AG04450 (cell line): ENCODE results near the gene ATP8B2. TPM values are rescaled to one million over a fixed set of nuclear protein-coding genes. Genes with fewer than 3 reads are reported as not detected.

Experiments used
- CTCF ChIA-PET: fragments of 300-600, 350-600 bp; formaldehyde crosslinking; extraction: SDS; loops from one replicate; lab custom pipeline; 2022; ENCODE audit warnings: antibody characterized with exemption, inconsistent platforms; lab: Charles Lee
- POLR2A ChIA-PET: fragments of 350-600 bp; formaldehyde crosslinking; extraction: SDS; loops from one replicate; lab custom pipeline; 2021; ENCODE audit warnings: antibody characterized with exemption, inconsistent platforms; lab: Yijun Ruan, JAX
- DNase-seq: peaks from one replicate; pipeline ENCODE4 v3.0.0-alpha.2; 2011; ENCODE audit warnings: low read depth, low spot score
- H3K27ac ChIP-seq: one replicate; pipeline ENCODE4 v1.5.1; 2012; ENCODE audit warnings: low read depth, low read length, control low read depth
- H3K27me3 ChIP-seq: one replicate; pipeline ENCODE4 v1.6.0; 2012; ENCODE audit warnings: low read length; ENCODE audit not compliant: control insufficient read depth, insufficient read depth
- H3K4me3 ChIP-seq: 2 replicates; pipeline ENCODE4 v1.5.1; 2011; ENCODE audit warnings: mild to moderate bottlenecking, low read depth, low read length, control low read depth
- H3K9me3 ChIP-seq: 2 replicates; pipeline ENCODE4 v1.5.1; 2012; ENCODE audit warnings: low read length; ENCODE audit not compliant: control insufficient read depth, insufficient read depth
- polyA plus RNA-seq: library from polyadenylated mRNA; depleted of rRNA; stranded (reverse); fragments of >200 nt; gene quantifications from 2 replicates; pipeline ENCODE4 v1.2.3, GENCODE V29; 2011; rRNA removed
- small RNA-seq: library from RNA; depleted of rRNA; stranded (forward); fragments of <200 nt; gene quantifications from one replicate; pipeline ENCODE3, GENCODE V24; 2012; ENCODE audit warnings: low read depth; ENCODE audit not compliant: insufficient read length
- TF ChIP-seq, protein P1 (sequence below): IDR thresholded peaks from 2 replicates; pipeline ENCODE4 v1.5.1; 2011; ENCODE audit warnings: low read depth, low read length, control low read depth, inconsistent platforms

ATP8B2 gene
- polyA plus RNA-seq, 1 experiment, result 42.5 TPM

DNA sequence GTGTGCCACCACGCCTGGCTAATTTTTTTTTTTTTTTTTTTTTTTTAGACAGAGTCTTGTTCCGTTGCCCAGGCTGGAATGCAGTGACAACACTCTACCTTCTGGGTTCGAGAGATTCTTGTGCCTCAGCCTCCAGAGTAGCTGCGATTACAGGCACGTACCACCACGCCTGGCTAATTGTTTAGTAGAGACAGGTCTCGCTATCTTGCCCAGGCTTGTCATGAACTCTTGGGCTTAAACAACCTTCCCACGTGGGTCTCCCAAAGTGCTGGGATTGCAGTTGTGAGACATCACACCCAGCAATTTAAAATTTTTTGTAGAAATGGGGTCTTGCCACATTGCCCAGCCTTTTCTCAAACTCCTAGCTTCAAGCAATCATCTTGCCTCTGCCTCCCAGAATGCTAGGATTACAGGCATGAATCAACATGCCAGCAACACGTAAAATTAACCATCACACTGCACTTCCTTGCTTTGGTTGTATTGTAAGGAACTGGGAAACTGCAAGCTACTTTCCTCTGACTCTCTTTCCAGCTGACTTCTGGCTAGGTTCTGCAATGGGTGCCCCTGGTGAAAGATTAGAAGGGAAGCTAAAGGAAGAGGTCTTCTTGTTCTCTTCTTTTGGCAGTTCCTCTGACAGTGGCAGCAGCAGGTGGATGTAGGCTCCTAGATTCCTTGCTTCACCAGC is 65.9 kb downstream of the ATP8B2 start:
- Histone ChIP-seq H3K9me3 (peaks cover 4% of the 10 kb centered on the region; the same call in 1 of the 2 replicates), H3K27me3 (no peaks in the 10 kb centered on the region), H3K27ac (no peak overlapping the region), H3K4me3 (no peak overlapping the region)
- ChIA-PET CTCF (interaction anchor here (0.5 to 1.2 kb wide), 2 partner anchors 8 to 15 kb away, joined by 3 to 5 read pairs; no protein-coding TSS in a partner anchor), POLR2A (no interaction called here)
- TF ChIP-seq, protein P1, sequence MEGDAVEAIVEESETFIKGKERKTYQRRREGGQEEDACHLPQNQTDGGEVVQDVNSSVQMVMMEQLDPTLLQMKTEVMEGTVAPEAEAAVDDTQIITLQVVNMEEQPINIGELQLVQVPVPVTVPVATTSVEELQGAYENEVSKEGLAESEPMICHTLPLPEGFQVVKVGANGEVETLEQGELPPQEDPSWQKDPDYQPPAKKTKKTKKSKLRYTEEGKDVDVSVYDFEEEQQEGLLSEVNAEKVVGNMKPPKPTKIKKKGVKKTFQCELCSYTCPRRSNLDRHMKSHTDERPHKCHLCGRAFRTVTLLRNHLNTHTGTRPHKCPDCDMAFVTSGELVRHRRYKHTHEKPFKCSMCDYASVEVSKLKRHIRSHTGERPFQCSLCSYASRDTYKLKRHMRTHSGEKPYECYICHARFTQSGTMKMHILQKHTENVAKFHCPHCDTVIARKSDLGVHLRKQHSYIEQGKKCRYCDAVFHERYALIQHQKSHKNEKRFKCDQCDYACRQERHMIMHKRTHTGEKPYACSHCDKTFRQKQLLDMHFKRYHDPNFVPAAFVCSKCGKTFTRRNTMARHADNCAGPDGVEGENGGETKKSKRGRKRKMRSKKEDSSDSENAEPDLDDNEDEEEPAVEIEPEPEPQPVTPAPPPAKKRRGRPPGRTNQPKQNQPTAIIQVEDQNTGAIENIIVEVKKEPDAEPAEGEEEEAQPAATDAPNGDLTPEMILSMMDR, result no peak
- no peak for DNase-seq

DNA sequence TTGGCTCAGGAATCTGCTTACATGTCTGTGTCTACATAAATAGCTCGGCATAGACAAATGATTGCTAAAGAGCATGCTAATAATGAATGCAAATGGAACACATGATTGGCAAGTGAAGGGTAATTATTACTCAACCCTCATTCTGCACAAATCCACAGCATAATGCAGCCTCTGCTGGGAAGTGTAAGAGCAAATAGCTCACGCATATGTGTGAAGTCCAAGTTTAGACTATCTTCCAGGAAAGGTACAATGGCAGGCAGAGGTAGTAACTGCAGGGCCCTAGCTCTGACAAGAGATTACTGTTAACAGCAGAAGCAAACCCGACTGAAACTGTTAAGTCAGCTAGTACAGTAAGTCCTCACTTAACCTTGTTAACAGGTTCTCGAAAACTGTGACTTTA is 72.8 kb downstream of the ATP8B2 start:
- Histone ChIP-seq H3K27ac (no peak overlapping the region), H3K9me3 (peaks cover 4% of the 10 kb centered on the region; the same call in 1 of the 2 replicates), H3K27me3 (peaks cover 14% of the 10 kb centered on the region), H3K4me3 (no peak overlapping the region)
- CTCF ChIA-PET, result no interaction called here
- TF ChIP-seq, protein P1, result no peak
- DNase-seq, result no peak
- POLR2A ChIA-PET, result no interaction called here

GRCh38 chr1:154398678-154399077 is 73.4 kb downstream of the ATP8B2 start:
- POLR2A ChIA-PET, result no interaction called here
- H3K9me3 ChIP-seq, result peaks cover 4% of the 10 kb centered on the region; the same call in 1 of the 2 replicates
- TF ChIP-seq, protein P1, result no peak
- no peak overlapping the region for H3K27ac ChIP-seq
- no peak for DNase-seq
- no peak overlapping the region for H3K4me3 ChIP-seq
- peaks cover 19% of the 10 kb centered on the region for H3K27me3 ChIP-seq
- CTCF ChIA-PET, result no interaction called here

DNA sequence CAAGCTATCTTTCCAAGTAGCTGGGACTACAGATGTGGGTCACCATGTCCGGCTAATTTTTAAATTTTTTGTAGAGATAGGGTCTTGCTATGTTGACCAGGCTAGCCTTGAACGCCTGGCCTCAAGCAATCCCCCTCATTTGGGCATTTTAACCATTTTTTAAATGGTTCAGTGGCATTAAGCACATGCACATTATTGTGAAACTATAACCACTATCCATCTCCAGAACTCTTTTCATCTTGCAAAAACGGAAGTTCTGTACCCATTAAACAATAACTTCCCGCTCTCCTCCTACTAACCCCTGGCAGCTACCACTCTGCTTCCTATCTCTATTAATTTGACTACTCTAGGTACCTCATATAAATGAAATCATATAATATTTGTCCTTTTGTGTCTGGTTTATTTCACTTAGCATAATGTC is 75.1 kb downstream of the ATP8B2 start:
- POLR2A ChIA-PET, result no interaction called here
- TF ChIP-seq, protein P1, result no peak
- H3K27ac ChIP-seq, result no peak overlapping the region
- peaks cover 2% of the 10 kb centered on the region; the same call in 1 of the 2 replicates for H3K9me3 ChIP-seq
- no peak overlapping the region for H3K4me3 ChIP-seq
- peaks cover 28% of the 10 kb centered on the region for H3K27me3 ChIP-seq
- CTCF ChIA-PET, result interaction anchor here (0.7 to 1.2 kb wide), 3 partner anchors 65 to 74 kb away, joined by 4 to 8 read pairs (median 4); no protein-coding TSS in a partner anchor
- DNase-seq, result no peak

Small RNA genes within 50 kb of the gene (small RNA-seq; reads per million reads assigned to genes)
- gene RF00273, result not detected
- gene RNU6-121P, result not detected
- gene RNU6-239P, result not detected
- gene RNU7-57P, result not detected

Other genes starting within 250 kb of the ATP8B2 start
- gene NUP210L, start 170.5 kb upstream of the ATP8B2 start, polyA plus RNA-seq, result 0.01 TPM in 1 of 2 replicates, not detected in the other
- gene TPM3, start 133.4 kb upstream of the ATP8B2 start, polyA plus RNA-seq, result 397 and 565 TPM in 2 replicates
- gene CFAP141, start 119.2 kb upstream of the ATP8B2 start, polyA plus RNA-seq, result not detected in 2 replicates
- 173 and 177 TPM in 2 replicates for gene UBAP2L, start 104.6 kb upstream of the ATP8B2 start, polyA plus RNA-seq
- gene HAX1, start 52.9 kb upstream of the ATP8B2 start, polyA plus RNA-seq, result 131 and 148 TPM in 2 replicates
- not detected in 2 replicates for gene AQP10, start 4.4 kb upstream of the ATP8B2 start, polyA plus RNA-seq
- 5.9 and 6.1 TPM in 2 replicates for gene IL6R, start 79.8 kb downstream of the ATP8B2 start, polyA plus RNA-seq
- not detected in 2 replicates for gene TDRD10, start 176.7 kb downstream of the ATP8B2 start, polyA plus RNA-seq
- gene SHE, start 176.9 kb downstream of the ATP8B2 start, polyA plus RNA-seq, result not detected in 2 replicates
- gene UBE2Q1, start 233.1 kb downstream of the ATP8B2 start, polyA plus RNA-seq, result 16.9 and 17.6 TPM in 2 replicates
- 0.06 TPM in 1 of 2 replicates, not detected in the other for gene CHRNB2, start 242.3 kb downstream of the ATP8B2 start, polyA plus RNA-seq